ENCODE results near the gene MIEF2. TPM values are rescaled to one million over a fixed set of nuclear protein-coding genes. Genes with fewer than 3 reads are reported as not detected.

The MIEF2 gene
- total and polyA plus RNA-seq, 7 donors = 8.1 to 28.4 (median 18.4) TPM

DNA sequence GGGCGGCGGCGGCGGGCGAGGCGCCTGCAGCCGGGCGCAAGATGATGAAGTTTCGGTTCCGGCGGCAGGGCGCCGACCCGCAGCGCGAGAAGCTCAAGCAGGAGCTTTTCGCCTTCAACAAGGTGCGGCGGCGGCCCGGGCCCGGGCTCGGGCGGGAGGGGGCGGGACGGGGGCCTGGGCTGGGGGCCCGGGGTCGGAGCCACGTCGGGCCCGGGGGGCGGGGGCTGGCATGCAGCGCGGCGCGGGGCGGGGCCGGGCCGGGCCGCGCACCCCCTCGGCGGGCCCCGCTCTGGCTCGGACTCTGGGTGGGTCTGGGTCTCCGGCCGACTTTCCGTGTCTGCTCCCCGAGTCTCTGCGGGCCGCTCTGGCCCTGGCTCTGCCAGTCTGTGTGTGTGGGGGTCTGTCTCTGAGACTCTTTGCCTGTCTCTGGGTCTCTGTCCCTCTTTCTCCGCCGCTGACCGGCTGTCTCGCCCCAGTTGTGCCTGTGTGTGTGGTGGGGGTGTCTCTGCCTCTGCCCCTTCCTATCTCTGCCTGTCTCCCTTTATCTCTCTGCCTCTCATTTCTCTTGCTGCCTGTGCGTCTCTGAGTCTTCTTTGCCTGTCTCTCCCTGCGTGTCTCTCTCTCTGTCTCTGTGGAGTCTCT lies 34.7 kb upstream of the MIEF2 start:
- H3K9me3 ChIP-seq = no peaks in the 10 kb centered on the region
- peak overlapping the region; percentile 71 for H3K4me3 ChIP-seq
- ATAC-seq (peak in 1 of 4 donors; percentile 12), DNase-seq (peak in 1 of 2 donors; percentile 40)
- peaks cover 11% of the 10 kb centered on the region for H3K4me1 ChIP-seq
- intact Hi-C loops (cut with DNase I) = loop anchor here in 1 of 2 donors (5.0 kb wide), 1 partner anchor 87 kb away; the partner anchor contains the start of gene TOP3A
- H3K27ac ChIP-seq = peak overlapping the region; percentile 46
- no peaks in the 10 kb centered on the region for H3K36me3 ChIP-seq (ENCODE audit: insufficient read depth in 1 of 2, low read depth in 1 of 2)
- WGBS, 3 donors = 0 to 3% (median 0%) methylated on average over 8 to 57 of the region's 57 CpGs
- TF ChIP-seq, protein P1, sequence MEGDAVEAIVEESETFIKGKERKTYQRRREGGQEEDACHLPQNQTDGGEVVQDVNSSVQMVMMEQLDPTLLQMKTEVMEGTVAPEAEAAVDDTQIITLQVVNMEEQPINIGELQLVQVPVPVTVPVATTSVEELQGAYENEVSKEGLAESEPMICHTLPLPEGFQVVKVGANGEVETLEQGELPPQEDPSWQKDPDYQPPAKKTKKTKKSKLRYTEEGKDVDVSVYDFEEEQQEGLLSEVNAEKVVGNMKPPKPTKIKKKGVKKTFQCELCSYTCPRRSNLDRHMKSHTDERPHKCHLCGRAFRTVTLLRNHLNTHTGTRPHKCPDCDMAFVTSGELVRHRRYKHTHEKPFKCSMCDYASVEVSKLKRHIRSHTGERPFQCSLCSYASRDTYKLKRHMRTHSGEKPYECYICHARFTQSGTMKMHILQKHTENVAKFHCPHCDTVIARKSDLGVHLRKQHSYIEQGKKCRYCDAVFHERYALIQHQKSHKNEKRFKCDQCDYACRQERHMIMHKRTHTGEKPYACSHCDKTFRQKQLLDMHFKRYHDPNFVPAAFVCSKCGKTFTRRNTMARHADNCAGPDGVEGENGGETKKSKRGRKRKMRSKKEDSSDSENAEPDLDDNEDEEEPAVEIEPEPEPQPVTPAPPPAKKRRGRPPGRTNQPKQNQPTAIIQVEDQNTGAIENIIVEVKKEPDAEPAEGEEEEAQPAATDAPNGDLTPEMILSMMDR (IDR thresholded peaks at IDR 0.05) = no peak
- H3K27me3 ChIP-seq (ENCODE audit: insufficient read depth in 3 of 3, low read length in 2 of 3) = no peaks in the 10 kb centered on the region

DNA sequence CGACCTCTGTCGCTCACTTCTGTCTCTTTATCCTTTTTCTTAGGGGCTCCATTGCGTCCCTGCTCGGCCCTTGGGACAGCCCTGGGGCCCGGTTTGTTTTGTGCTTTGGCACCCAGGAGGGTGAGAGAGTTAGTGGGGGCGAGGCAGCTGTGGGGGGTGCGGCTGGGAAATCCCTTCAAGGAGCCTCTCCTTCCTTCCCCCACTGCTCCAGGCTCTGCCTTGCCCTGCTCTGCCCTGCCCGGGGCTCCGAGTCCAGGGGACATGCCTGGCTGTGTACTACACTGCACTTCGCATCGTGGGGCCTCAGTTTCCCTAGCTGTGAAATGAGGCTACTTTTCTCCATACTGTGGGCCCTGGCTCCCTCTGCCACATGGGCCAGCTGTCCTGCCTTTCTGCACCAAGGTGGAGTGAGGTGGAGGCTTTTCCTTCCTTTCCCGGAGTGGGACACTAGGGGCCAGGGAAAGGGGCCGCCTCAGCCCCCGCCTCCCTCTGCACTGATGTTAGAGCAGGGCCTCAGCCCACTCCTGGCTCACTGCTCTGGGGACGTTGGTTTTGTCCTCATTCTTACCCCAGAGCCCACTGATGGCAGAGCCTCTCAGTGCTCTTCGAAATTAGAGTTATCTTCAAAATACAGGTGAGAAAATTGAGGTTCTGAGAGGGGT lies 34.0 kb upstream of the MIEF2 start:
- no peaks in the 10 kb centered on the region for H3K9me3 ChIP-seq
- DNase-seq (peak in 1 of 2 donors; percentile 48), ATAC-seq (no peak)
- H3K36me3 ChIP-seq (ENCODE audit: insufficient read depth in 1 of 2, low read depth in 1 of 2) = no peaks in the 10 kb centered on the region
- TF ChIP-seq, protein P1 (IDR thresholded peaks at IDR 0.05) = no peak
- H3K27me3 ChIP-seq (ENCODE audit: insufficient read depth in 3 of 3, low read length in 2 of 3) = no peaks in the 10 kb centered on the region
- H3K27ac ChIP-seq = peak overlapping the region; percentile 46
- intact Hi-C loops (cut with DNase I) = loop anchor here in 1 of 2 donors (5.0 kb wide), 1 partner anchor 86 kb away; the partner anchor contains the start of gene TOP3A
- WGBS, 3 donors = 30 to 38% (median 35%) methylated on average over 16 of the region's 16 CpGs
- peaks cover 11% of the 10 kb centered on the region for H3K4me1 ChIP-seq
- H3K4me3 ChIP-seq = peak overlapping the region; percentile 71

DNA sequence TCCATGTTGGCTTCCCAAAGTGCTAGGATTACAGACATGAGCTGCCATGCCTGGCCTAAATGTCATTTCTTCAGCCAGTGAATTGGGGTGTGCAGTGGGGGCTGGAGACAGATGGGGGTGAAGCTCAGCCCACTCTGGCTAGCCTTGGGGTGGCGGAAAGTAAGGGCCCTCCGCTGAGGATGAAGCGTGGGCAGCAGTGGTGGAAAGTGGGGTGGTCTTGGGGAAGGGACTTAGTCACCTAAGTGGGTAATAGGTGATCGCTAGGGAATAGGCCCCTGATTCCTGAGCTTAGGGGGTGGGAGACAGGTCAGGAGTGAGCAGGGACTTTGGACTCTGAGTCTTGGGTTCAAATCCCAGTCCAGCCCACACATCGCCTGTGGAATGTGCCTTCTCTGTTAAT lies 32.8 kb upstream of the MIEF2 start:
- DNase-seq (peak in 1 of 2 donors; percentile 21), ATAC-seq (no peak)
- H3K4me3 ChIP-seq = no peak overlapping the region
- 91 to 100% (median 99%) methylated on average over 5 of the region's 5 CpGs for WGBS, 3 donors
- H3K9me3 ChIP-seq = no peaks in the 10 kb centered on the region
- no peak overlapping the region for H3K27ac ChIP-seq
- no peaks in the 10 kb centered on the region for H3K36me3 ChIP-seq (ENCODE audit: insufficient read depth in 1 of 2, low read depth in 1 of 2)
- no peaks in the 10 kb centered on the region for H3K27me3 ChIP-seq (ENCODE audit: insufficient read depth in 3 of 3, low read length in 2 of 3)
- peaks cover 11% of the 10 kb centered on the region for H3K4me1 ChIP-seq
- intact Hi-C loops (cut with DNase I) = loop anchor here in 1 of 2 donors (5.0 kb wide), 1 partner anchor 85 kb away; the partner anchor contains the start of gene TOP3A
- TF ChIP-seq, protein P1 (IDR thresholded peaks at IDR 0.05) = no peak

DNA sequence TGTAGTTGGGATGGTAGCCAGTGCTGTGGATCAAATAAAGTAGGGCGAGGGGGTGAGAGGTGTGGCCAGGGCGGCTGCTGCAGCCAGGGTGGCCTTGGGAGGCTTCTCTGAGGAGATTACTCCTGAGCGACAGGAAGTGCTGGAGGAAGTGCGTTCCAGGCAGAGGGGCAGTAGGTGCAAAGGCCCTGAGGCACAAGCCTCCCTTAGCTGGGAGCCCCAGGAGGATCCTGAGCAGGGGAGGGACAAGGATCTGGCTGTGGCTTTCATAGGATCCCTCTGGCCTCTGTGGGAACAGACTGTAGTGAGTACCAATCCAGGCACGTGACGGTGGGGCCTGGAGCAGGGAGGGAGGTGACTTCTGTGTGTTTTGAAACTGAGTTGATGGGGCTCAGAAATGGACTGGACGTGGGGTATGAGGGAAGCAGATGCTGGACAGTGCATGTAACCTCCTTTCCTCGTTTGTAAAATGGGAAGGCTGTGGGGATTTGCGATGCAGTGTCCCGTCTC lies 32.2 kb upstream of the MIEF2 start:
- WGBS, 3 donors = 91 to 94% (median 92%) methylated on average over 10 of the region's 10 CpGs
- DNase-seq (no peak), ATAC-seq (no peak)
- Histone ChIP-seq H3K4me1 (peaks cover 11% of the 10 kb centered on the region), H3K27ac (no peak overlapping the region), H3K9me3 (no peaks in the 10 kb centered on the region), H3K27me3 (ENCODE audit: insufficient read depth in 3 of 3, low read length in 2 of 3) (no peaks in the 10 kb centered on the region), H3K36me3 (ENCODE audit: insufficient read depth in 1 of 2, low read depth in 1 of 2) (peaks cover 0 to 2% of the 10 kb centered on the region in 2 donors), H3K4me3 (no peak overlapping the region)
- intact Hi-C loops (cut with DNase I) = loop anchor here in 1 of 2 donors (5.0 kb wide), 1 partner anchor 84 kb away; the partner anchor contains the start of gene TOP3A
- TF ChIP-seq, protein P1 (IDR thresholded peaks at IDR 0.05) = no peak
